ENCODE measurements around the gene DGKG. TPM values are rescaled to one million over a fixed set of nuclear protein-coding genes. Genes with fewer than 3 reads are reported as not detected.

DGKG gene
- 1 to 10 TPM; 1.5 to 3.6 (median 2.0) TPM for total RNA-seq
- long read RNA-seq, result 0 reads

DNA sequence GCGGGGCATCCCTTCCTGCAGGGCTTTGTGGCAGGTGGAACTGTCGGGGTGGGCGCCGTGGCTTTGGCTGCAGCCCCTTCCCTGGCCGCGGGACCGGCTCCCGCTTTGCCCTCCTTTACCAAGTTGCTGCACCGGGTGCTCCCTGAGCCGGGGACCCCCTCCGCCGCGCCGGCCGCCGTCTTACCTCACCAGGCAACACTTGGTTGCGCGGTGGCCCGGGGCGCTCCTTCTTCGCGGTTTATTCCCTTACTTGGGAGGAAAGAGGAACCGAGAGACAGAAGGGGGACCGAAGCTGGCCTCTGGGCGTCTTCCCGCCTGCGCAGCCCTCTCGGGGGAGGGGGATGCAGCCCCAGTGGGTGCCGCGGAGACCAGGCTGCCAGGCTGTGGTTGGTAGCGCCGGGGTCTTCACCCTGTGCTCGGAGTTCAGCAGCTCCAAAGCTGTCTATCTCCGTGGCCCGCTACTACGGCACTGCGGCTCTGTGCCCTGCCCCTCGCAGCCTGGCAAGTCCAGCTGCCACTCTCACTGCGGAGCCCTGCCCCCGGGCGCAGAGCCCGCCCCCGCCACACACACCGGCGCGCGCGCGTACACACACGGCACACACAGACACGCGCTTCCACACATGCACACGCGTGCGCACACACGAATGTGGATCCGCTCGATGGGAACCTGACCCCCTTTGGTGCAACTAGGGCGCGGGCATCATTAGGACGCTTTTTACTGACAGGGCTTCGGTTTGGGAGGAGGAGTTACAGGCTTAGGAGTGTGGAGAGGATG is at the start of gene DGKG:
Gene DGKG (minus strand): TSS at position 473 of the 775 bp plus-strand sequence. CDS start 41,775 bp downstream, outside the sequence.
- Histone ChIP-seq H3K27me3 (peaks cover 0 to 7% of the 10 kb centered on the region in 2 donors), H3K27ac (no peak within 1 kb of the TSS)
- intact Hi-C loops (cut with DNase I), result no loop called here

DNA sequence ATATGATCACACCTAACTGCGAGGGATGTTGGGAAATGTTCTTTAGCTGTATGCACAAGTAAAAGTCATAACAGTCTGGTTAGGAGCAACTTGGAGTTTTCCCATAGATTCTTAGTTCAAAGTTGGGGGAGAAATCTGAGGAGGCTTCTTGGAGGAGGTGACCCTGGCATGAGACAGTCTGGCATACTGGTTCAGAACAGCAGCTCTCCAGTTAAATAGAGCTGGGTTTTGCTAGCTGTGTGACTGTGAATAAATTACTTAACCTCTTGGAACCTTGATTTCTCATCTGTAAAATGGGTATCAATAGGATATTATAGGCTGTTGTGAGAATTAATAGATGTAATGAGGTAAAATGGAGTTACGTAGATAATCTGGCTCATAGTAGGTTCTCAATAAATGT is 49.1 kb upstream of the DGKG start:
- DNase-seq, result no peak
- H3K27ac ChIP-seq, result no peak overlapping the region
- H3K9me3 ChIP-seq, result no peaks in the 10 kb centered on the region
- WGBS (ENCODE audit: insufficient coverage, low coverage, low lambda C conversion rate, missing lambda C conversion rate), result 91% methylated on average over 2 of the region's 2 CpGs
- H3K27me3 ChIP-seq, result no peaks in the 10 kb centered on the region
- intact Hi-C loops (cut with DNase I), result no loop called here
- no peaks in the 10 kb centered on the region for H3K36me3 ChIP-seq
- H3K4me1 ChIP-seq, result peaks cover 0 to 14% (median 8%) of the 10 kb centered on the region in 4 donors
- no peak overlapping the region for H3K4me3 ChIP-seq
- no peak for ATAC-seq
- TF ChIP-seq, protein P1, sequence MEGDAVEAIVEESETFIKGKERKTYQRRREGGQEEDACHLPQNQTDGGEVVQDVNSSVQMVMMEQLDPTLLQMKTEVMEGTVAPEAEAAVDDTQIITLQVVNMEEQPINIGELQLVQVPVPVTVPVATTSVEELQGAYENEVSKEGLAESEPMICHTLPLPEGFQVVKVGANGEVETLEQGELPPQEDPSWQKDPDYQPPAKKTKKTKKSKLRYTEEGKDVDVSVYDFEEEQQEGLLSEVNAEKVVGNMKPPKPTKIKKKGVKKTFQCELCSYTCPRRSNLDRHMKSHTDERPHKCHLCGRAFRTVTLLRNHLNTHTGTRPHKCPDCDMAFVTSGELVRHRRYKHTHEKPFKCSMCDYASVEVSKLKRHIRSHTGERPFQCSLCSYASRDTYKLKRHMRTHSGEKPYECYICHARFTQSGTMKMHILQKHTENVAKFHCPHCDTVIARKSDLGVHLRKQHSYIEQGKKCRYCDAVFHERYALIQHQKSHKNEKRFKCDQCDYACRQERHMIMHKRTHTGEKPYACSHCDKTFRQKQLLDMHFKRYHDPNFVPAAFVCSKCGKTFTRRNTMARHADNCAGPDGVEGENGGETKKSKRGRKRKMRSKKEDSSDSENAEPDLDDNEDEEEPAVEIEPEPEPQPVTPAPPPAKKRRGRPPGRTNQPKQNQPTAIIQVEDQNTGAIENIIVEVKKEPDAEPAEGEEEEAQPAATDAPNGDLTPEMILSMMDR (IDR thresholded peaks at IDR 0.05), result no peak
- TF ChIP-seq POLR2A (IDR thresholded peaks at IDR 0.05), result no peak

More for the DNA sequence above, at the start of gene DGKG:
- Histone ChIP-seq H3K36me3 (no peaks in the 10 kb centered on the region), H3K4me3 (peak within 1 kb of the TSS; percentile 22 to 50 (median 29)), H3K9me3 (no peaks in the 10 kb centered on the region), H3K4me1 (peaks cover 0 to 15% (median 0%) of the 10 kb centered on the region in 4 donors)
- TF ChIP-seq POLR2A (IDR thresholded peaks at IDR 0.05), result peak; percentile 49
- TF ChIP-seq, protein P1 (IDR thresholded peaks at IDR 0.05), result no peak
- DNase-seq (peak; percentile 61 to 75 (median 65)), ATAC-seq (peak; percentile 82 to 85 (median 84))
- 2% methylated on average over 28 of the region's 62 CpGs for WGBS (ENCODE audit: insufficient coverage, low coverage, low lambda C conversion rate, missing lambda C conversion rate)

DNA sequence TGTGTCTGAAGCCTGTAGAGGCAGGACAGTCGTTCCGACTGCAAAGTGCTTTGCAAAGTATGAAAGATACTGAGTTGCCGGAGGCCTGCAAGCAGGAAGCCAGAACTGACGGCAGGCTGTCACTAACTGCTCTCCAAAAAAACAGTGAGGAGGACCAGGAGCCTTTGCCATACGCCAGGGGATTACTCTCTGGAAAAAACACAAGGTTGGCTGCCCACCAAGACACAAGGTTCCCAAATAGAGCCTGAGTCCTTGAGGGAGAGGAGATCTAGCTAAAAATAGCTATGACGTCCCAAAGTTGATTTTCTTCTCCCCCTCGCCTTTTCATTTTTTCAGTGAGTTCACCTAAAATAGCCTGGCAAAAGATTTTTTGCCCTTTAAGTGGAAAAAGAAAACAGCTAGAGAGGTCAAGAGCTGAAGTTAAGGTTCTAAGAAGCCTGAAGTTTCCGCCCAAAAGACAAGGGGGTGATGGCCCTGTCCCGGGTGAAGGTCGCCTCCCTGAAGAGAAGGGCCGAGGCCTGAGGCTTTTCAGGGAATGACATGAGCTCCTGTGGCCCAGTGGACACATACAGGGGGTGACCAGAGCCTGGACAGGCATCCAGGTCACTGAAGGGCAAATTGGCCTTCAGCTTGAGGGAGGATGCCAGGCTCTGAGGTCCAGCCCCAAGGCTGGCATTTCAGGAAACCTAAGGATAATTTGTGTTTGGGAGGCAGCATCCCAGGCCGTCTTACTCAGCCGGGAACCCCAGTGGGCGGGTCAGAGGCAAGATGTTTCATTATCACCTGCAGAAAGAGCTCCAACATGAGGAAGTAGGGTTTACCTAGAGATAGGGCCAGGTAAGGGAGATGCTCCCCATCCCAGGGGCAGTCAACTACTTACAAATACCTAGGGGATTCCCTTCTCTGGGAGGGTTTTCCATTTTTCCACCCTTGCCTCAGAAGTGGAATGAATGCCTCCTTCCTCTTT is 44.9 kb upstream of the DGKG start:
- Histone ChIP-seq H3K27ac (peak overlapping the region in 1 of 3 donors; percentile 26), H3K4me1 (no peaks in the 10 kb centered on the region), H3K27me3 (no peaks in the 10 kb centered on the region), H3K36me3 (no peaks in the 10 kb centered on the region), H3K9me3 (no peaks in the 10 kb centered on the region), H3K4me3 (no peak overlapping the region)
- TF ChIP-seq, protein P1 (IDR thresholded peaks at IDR 0.05), result no peak
- TF ChIP-seq POLR2A (IDR thresholded peaks at IDR 0.05), result no peak
- peak in 2 of 4 donors; percentile 32 to 35 for ATAC-seq
- no peak for DNase-seq
- intact Hi-C loops (cut with DNase I), result no loop called here
- WGBS (ENCODE audit: insufficient coverage, low coverage, low lambda C conversion rate, missing lambda C conversion rate), result 60% methylated on average over 7 of the region's 14 CpGs

DNA sequence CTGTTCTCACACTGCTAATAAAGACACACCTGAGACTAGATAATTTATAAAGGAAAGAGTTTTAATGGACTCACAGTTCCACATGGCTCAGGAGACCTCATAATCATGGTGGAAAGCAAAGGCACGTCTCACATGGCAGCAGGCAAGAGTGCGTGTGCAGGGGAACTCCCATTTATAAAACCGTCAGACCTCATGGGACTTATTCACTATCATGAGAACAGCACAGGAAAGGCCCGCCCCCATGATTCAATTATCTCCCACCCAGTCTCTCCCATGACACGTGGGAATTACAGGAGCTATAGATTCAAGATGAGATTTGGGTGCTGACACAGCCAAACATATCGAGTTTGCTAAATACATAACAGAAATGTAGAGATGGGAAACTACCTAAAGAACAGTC is 39.5 kb upstream of the DGKG start:
- H3K9me3 ChIP-seq, result no peaks in the 10 kb centered on the region
- 53% methylated on average over 6 of the region's 6 CpGs for WGBS (ENCODE audit: insufficient coverage, low coverage, low lambda C conversion rate, missing lambda C conversion rate)
- no peak overlapping the region for H3K4me3 ChIP-seq
- no peaks in the 10 kb centered on the region for H3K27me3 ChIP-seq
- intact Hi-C loops (cut with DNase I), result no loop called here
- no peak for ATAC-seq
- no peaks in the 10 kb centered on the region for H3K4me1 ChIP-seq
- no peak overlapping the region for H3K27ac ChIP-seq
- no peak for DNase-seq
- TF ChIP-seq, protein P1 (IDR thresholded peaks at IDR 0.05), result no peak
- no peak for TF ChIP-seq POLR2A (IDR thresholded peaks at IDR 0.05)
- no peaks in the 10 kb centered on the region for H3K36me3 ChIP-seq

All from right lobe of liver (tissue), 6 donors.